ENCODE data around the gene SYT14.
"Not testable (repeated sequence)": the region's sequence is repeated elsewhere in the genome, so short reads cannot be mapped to it uniquely, and the experiment has no call there.

Gene SYT14

GRCh38 chr1:210031473-210031872, 93.5 kb downstream of the SYT14 start:
- no peak for DNase-seq

DNA sequence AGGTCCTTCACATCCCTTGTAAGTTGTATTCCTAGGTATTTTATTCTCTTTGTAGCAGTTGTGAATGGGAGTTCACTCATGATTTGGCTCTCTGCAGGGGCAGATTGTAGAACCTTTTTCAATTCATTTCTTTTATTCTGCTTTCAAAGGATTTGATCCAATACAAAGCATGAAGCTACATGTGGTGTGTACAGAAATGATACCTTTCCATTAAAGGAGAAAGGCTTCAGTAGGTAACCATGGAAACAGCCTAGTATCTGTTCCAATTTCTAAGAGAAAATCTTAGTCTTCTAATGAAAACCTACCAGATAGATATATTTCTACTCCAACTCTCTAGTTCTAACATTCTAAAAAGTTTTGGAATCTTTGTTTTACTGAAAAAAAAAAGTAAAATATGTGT, 105.0 kb downstream of the SYT14 start:
- no peak for DNase-seq

DNA sequence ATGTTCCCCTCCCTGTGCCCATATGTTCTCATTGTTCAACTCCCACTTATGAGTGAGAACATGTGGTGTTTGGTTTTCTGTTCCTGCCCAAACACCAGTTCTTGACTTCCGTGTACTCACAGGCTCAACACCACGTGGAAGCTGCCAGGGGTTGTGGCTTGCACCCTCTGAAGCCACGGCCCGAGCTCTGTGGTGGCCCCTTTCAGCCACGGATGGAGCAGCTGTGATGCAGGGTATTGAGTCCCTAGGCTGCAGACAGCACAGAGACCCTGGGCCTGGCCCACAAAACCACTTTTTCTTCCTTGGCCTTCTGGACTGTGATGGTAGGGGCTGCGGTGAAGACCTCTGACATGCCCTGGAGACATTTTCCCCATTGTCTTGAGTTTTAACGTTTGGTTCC, 111.6 kb downstream of the SYT14 start:
- no peak for DNase-seq

DNA sequence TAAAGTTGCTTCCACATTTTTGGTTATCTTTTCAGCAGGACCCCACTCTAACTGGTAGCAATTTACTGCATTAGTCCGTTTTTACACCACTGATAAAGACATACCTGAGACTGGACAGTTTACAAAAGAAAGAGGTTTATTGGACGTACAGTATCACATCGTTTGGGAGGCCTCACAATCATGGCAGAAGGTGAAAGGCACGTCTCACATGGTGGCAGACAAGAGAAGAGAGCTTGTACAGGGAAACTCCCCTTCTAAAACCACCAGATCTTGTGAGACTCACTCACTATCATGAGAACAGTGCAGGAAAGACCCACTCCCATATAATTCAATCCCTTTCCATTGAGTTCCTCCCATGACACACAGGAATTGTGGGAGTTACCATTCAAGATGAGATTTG, 112.5 kb downstream of the SYT14 start:
- not testable (repeated sequence) for DNase-seq

DNA sequence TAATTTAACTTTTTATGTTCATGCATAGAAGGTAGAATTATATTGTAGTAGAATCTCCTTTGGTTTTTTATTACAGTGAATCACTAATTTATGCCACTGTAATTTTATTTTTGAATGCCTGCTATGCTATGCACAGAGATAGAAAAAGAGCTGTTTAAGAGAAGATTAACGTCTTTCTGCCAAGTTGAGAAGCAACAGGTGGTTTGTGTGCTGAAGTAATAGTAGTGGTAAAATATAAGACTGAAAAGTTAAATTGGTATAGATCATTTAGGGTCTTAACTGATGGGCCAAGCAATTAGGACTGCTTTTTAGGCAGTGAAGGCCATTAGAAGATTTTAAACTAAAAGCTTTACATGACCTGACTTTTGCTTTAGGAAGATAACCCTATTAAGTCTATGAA, 115.1 kb downstream of the SYT14 start:
- no peak for DNase-seq

- DNase-seq, result no peak
These were observed 119.6 kb downstream of the SYT14 start for GRCh38 chr1:210057593-210057992.

- DNase-seq, result no peak
These were observed 124.0 kb downstream of the SYT14 start for GRCh38 chr1:210061992-210062391.

DNA sequence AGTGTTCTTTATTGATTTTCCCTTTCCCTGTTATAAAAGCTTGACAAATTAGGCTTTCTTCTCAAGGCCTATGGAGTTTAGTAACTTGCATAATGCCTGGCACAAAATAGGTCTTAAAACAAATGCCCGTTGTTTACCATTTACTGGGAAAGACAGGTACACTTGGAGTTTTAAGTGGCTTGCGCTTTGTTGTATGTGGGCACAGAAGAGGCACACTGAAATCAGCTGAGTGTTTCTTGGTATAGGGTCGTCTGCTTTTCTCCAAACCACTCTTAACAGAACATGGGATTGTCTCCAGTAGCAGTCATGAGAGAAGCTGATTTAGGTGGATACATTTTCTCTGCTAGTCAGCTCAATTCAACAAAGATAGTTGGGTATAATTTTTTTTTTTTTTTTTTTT, 132.5 kb downstream of the SYT14 start:
- no peak for DNase-seq

- DNase-seq, result no peak
These were observed 134.1 kb downstream of the SYT14 start for GRCh38 chr1:210072129-210072528.

GRCh38 chr1:210072896-210073504, 135.0 kb downstream of the SYT14 start:
- DNase-seq, result no peak

DNA sequence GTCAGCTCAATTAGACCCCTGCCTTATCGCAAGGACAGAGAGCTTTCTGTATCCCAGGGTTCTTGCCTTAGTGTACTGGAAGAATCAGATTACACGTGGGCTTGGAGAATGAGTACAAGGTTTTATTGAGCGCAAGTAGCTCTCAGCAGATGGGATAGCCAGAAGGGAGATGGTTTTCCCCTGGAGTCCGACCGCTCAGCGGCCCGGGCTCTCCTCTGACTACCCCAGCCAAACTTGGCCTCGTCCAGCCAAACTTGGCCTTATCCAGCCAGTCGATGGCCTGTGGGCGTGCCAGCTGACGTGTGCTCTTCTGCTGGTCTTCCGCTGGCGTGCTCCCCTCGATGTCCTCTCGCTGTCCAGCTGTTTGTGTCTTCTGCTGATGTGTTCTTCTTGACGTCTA, 136.9 kb downstream of the SYT14 start:
- no peak for DNase-seq

GRCh38 chr1:210076620-210077019, 138.6 kb downstream of the SYT14 start:
- DNase-seq, result no peak

DNA sequence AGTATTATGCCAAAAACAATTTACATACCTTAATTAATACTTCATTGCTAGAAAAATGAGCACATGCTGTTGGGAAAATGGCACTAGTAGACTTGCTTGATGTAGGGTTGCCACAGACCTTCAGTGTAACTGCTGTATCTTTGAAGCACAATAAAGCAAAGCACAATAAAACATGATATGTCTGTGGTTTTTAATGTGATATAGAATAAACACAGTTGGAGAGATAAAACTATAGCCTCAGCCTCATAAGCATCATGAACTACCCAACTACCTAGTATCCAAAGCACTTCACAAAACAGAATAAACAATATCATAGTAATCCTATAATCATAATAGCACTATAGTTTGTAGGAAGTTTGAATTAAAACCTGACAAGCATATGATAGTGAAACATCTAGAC, 143.5 kb downstream of the SYT14 start:
- no peak for DNase-seq

- no peak for DNase-seq
These were observed 147.3 kb downstream of the SYT14 start for GRCh38 chr1:210085359-210085758.

DNA sequence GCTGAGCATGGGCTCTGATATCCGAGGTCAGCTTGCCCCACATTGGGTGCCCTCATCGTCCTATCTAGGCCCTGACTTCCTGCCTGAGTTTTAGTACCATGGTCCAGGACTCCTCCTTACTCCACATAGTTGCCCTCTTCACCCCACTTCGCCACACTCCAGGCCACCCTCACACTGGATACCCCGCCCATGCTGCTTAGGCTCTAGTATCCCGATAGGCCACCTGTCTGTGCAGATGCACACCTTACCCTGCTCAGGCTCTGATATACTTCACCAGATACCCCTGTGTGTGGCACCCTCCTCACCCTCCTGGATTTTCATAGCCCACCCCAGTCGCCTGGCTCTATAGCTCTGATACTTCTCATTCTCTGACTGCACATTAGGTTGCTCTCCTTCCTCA, 149.0 kb downstream of the SYT14 start:
- DNase-seq, result no peak

DNA sequence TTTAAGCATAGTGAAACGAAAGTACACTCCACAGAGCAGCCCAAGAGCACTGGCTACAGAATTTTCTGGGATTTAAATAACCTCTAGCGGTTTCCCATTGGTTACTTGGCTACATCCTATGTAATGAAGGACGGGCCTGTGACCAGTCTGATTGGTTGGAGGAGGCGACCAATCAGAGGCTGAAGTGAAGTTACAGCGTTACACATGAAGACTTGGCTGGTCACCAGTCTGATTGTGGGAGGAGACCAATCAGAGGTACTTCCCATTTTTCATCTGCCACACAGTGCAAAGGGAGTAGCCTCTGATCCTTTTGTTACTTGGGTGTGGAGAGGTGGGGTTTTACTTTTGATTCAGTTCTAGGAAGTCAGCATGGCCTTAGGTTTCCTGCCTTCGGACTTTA, 151.8 kb downstream of the SYT14 start:
- no peak for DNase-seq

GRCh38 chr1:210092366-210092765, 154.3 kb downstream of the SYT14 start:
- no peak for DNase-seq

DNA sequence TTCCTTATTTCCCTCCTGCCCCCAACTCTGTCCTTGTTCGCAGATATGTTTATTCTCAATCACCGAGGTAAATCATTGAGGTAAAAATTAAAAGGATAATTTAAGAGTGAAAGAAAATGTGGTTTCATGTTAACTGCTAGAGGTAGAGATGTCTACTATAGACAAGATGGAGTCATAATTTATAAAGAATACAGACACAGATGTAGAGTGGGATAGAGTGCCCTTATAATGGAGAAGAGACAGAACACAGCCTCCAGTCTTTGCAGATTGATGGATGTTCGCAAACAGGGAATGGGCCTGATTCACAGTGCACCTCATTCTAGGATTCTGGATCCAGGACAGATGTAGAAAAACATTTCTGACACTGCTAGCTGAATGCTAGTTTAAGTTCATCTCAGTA, 155.4 kb downstream of the SYT14 start:
- no peak for DNase-seq

- DNase-seq, result no peak
These were observed 160.3 kb downstream of the SYT14 start for GRCh38 chr1:210098356-210098755.

GRCh38 chr1:210099921-210100320, 161.9 kb downstream of the SYT14 start:
- DNase-seq, result no peak

GRCh38 chr1:210104103-210104502, 166.1 kb downstream of the SYT14 start:
- DNase-seq, result no peak

GRCh38 chr1:210112906-210113305, 174.9 kb downstream of the SYT14 start:
- DNase-seq, result not testable (repeated sequence)

- no peak for DNase-seq
These were observed 179.2 kb downstream of the SYT14 start for GRCh38 chr1:210117198-210117597.

- DNase-seq, result no peak
These were observed 179.7 kb downstream of the SYT14 start for GRCh38 chr1:210117681-210118170.

DNA sequence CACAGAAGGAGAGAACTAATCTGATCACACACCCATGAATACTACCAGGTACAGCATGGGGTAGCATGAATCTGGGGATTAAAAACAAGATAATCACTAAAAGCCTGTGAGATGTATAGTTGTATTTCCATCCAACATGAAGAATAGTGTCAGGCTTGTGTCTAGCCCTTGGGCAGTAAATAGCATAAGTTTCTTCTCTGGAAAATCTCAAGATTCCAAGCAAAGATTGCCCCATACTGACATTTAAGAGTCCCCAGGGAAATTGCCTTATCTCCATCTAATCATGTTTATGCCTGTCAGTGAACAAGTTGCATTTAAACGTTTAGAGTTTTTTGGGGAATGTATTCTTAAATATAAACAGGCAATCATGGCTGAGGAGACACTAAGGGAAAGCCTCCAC, 185.4 kb downstream of the SYT14 start:
- no peak for DNase-seq

Data from SHP77 (cell line).